Measurements from ENCODE around the gene CCDC9.
A peak's percentile ranks its signal among the peaks of the same experiment; 100 is the strongest.
"Not testable (repeated sequence)": the region's sequence is repeated elsewhere in the genome, so short reads cannot be mapped to it uniquely, and the experiment has no call there.

Gene CCDC9

DNA sequence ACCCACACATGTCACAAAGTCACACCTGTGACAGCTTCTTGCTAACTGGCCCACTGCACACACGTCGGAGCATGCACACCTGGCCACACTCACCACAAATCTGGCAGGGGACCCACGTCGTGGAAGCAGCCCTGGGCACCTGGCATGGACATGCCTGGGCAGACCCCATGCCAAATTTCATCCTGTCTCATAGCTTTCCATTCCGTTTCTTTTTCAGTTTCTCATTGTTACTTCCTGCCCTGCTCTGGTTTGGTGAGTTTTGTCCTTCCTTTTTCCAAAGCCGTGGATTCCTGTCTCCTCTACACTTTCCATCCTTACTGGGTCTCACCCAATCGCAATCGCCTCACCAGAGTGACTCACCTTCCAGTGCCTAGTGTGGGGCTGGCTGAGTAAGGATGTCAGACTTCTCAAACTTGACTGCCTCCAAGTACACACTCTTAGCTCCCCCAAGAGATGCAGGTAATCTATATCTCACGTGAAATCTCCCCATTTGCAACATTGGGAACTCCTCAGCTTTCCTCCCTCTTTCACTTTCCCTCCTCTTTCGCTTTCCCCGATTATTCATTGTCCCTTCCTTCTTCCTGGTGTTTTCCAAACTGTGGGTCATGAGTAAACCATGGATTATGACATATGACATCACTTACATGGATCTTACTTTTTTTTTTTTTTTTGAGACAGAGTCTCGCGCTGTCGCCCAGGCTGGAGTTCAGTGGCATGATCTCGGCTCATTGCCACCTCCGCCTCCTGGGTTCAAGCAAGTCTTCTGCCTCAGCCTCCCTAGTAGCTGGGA lies 23.7 kb upstream of the CCDC9 start:
- no peak for DNase-seq (ENCODE audit: low read depth in 2 of 2)

DNA sequence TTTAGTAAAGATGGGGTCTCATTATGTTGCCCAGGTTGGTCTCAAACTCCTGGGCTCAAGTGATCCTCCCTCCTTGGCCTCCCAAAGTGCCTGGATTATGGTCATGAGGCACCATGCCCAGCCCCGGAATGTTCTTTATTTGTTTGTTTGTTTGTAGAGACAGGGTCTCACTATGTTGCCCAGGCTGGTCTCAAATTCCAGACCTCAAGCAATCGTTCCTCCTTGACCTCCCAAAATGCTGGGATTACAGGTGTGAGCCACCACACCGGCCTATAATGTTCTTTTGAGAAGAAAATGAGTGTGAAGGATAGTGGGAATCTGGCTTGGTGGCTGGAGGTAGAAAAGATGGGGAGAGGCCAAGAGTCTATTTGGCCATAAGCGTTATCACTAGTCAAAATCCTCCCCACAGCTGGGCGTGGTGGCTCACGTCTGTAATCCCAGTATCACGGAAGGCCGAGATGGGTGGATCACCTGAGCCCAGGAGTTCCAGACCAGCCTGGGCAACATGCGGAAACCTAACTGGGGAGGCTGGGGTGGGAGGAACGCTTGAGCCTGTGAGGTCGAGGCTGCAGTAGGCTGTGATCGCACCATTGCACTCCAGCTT lies 20.2 kb upstream of the CCDC9 start:
- DNase-seq (ENCODE audit: low read depth in 2 of 2), result no peak

- no peak for DNase-seq (ENCODE audit: low read depth in 2 of 2)
These were observed 17.2 kb upstream of the CCDC9 start for GRCh38 chr19:47239152-47239551.

DNA sequence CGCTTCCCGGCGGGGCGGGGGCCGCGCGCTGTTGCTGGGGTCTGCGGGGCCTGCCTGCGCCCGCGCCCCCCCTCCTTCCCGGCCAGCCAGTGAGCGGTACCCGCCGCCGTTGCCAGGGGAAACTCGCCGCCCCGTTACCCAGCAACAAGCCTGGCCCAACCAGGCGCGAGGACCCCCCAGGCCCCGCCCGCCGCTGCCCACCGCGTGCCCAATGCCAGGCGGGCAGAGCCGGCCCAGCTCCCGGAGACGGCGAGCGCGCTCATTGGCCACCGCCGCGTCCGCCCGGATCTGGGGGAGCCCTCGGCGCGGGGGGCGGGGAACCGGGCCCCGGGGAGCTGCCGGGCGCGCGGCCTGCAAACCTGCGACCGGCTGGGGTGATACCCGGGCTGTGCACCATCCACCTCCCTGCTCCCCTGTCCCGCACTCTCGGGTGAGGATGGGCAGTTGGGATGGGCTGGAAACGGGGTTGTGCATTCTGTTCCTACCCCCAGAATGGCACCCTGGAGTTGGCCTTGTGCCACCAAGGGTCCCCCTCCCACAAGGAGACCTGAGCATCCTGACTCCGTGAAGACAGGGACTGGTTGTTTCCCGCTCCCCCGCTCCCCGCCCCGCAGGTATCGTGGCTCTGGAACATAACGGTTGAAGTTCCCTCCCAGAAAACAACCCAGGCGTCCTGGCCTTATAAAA lies 16.6 kb upstream of the CCDC9 start:
- no peak for DNase-seq (ENCODE audit: low read depth in 2 of 2)

DNA sequence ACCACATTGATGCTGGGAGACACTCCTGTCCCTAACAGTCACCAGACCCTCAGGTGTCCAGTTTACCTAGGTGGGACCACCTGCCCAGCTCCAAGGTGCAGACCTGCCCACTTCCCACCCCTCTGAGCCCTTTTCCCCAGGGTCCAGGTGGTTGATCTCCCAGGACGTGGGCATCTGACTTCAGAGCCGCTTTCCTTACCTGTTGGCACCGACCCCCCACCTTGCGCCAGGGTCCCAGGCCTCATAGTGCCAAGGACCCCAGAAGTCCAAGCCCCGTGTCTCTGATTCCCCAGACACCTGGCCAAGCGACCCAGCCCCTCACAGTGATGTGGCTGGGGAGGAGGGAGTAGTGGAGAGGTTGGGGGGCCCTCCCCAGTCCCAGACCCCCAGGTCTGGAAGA lies 15.8 kb upstream of the CCDC9 start:
- DNase-seq (ENCODE audit: low read depth in 2 of 2), result no peak

DNA sequence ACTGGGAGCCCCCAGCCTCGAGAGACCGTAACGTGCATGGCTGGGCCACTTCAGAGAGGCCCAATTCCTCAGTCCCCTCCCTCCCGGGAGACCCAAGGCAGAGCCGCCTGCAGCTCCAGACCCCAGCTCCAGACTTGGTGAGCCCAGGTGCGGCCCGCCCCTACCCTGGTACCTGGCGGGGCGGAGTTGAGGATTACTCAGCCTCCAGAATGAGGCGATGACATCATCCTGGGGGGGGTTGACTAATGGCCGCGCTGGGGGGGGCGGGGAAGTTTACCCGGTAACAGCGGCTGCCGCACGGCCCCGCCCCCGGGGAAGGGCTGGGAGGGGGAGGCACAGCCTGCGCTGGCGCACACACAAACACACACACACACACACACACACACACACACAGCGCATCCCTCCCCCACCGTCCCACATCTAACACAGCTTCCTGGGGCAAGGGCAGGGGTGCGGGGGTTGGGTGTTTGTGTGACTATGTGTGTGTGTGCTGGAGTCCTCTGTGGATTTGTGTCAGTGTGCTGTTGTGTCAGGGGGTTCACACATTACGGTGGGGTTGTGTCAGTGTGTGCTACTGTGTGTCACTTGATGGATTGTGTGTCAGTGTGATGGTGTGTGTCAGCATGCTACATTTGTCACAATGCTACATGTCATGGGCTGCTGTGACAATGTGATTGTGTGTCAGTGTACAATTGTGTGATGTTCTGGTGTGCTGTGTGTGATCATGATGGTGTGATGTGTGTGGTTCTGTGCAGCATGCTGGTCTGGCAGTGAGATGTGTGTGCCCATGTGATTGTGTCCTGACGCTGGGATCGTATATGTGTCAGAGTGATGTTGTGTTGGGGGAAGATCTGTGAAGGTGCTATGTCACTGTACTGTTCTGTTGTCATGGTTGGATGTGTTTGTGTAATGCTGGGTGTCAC lies 15.1 kb upstream of the CCDC9 start:
- DNase-seq (ENCODE audit: low read depth in 2 of 2), result no peak

DNA sequence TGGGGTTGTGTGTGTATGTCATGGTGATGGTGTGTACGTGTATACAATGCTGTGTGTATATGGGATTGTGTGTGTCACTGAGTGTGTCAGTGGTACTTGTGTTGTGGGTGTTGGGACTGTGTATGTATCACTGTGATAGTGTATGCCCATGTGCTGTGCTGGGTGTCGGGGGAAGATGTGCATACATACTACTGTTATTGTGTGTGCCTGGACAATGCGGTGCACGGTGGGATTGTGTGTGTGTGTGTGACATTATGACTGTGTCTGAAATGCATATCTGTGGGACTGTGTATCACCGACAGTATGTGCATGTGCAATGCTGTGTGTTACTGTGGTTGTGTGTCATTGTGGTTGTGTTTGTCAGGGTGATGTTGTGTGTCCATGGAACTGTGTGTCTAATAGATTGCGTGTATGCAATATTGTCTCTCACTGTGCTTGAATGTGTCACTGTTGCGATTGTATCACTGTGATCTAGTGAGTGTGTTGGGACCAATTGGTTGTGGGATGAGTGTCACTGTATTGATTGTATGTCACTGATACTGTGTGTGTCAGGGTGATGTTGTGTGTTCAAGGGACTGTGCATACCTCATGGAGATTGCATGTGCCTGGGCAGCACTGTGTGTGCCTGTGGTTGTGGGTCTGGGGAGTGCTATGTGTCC lies 14.3 kb upstream of the CCDC9 start:
- no peak for DNase-seq (ENCODE audit: low read depth in 2 of 2)

DNA sequence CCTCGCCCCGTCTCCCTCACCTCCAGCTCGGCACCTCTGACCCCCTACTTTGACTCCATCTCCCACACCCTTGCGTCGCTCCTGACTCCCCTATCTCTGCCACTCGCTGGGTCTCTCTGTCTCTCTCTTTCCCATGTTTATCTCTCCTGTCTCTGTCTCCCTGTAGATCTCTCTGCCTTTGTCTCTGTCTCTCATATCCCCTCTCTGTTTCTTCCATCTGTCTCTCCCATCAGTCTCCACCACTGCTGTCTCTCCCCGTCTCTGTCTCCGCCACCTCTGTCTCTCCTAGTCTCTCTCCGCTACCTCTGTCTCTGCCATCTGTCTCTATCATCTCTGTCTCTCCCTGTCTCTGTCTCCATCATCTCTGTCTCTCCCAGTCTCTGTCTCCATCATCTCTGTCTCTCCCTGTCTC lies 13.0 kb upstream of the CCDC9 start:
- no peak for DNase-seq (ENCODE audit: low read depth in 2 of 2)

DNA sequence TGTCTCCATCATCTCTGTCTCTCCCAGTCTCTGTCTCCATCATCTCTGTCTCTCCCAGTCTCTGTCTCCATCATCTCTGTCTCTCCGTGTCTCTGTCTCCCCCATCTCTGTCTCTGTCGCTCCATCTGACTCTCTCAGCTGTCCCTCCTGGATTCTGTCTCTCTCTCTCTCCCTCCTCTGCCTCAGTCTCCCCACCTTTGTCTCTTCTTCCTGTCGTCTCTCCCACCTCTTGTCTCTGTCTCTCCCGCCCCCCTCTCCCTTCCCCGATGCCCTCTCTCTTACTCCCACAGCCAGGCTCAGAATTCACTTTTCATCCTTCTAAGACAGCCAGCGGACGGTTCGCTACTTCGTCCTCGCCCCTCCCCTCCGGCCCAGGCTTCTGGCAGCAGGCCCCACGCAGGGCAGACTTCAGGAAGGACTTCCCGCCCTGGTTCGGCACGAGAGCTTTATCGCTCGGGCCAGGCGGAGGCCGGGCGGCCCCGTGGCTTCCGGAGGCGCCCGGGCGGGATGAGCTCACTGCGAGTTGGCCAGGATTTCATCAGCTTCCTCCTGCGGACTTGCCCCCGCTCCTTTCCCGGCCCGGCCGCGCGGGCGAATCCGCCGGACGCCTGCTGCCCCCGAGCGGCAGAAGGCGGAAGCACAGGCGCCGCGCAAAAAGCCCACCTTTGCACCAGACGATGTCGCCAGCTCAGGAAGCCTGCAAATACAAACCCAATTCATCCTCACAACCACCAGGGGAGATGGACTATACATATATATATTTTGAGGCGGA lies 12.4 kb upstream of the CCDC9 start:
- peak; percentile 93 to 96 for DNase-seq (ENCODE audit: low read depth in 2 of 2)

- DNase-seq (ENCODE audit: low read depth in 2 of 2), result no peak
These were observed 8.9 kb upstream of the CCDC9 start for GRCh38 chr19:47247308-47247990.

GRCh38 chr19:47253016-47253415 lies 3.3 kb upstream of the CCDC9 start:
- not testable (repeated sequence) for DNase-seq (ENCODE audit: low read depth in 2 of 2)

GRCh38 chr19:47253467-47253881 lies 2.9 kb upstream of the CCDC9 start:
- peak; percentile 74 to 76 for DNase-seq (ENCODE audit: low read depth in 2 of 2)

- no peak for DNase-seq (ENCODE audit: low read depth in 2 of 2)
These were observed 2.4 kb upstream of the CCDC9 start for GRCh38 chr19:47253970-47254369.

DNA sequence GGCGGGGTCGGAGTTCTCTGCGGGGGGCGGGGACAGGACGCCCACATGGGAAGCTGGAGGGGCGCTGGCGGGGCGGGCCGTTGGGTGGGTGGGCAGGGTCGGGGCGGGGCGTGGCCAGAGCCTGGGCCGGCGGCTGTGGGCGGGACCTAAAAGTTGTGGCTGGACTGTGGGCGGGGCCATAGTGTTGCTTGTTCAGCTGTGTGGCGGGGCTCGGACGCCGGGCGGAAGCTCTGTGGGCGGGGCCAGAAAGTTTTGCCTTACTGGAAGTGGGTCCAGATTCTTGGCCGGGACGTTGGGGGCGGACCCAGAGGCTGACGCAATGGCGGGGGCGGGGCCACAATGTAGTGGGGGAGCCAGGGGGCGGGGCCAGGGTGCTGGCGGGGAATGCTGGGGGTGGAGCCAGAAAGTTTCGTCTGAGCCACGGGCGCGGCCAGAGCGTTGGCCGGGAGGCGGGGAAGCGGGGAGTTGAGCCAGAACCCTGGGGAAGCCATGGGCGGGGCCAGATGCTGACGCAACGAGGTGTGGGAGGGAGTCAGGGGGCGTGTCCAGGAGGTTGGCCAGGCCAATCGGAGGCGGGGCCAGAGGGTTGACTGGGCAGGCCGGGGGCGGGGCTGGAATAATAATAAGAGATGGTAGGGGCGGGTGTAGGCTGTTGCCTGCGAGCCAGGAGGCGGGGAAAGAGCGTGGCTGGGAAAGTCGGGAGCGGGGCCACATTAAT lies 527 bp downstream of the CCDC9 start:
- peak; percentile 97 for DNase-seq (ENCODE audit: low read depth in 2 of 2)

DNA sequence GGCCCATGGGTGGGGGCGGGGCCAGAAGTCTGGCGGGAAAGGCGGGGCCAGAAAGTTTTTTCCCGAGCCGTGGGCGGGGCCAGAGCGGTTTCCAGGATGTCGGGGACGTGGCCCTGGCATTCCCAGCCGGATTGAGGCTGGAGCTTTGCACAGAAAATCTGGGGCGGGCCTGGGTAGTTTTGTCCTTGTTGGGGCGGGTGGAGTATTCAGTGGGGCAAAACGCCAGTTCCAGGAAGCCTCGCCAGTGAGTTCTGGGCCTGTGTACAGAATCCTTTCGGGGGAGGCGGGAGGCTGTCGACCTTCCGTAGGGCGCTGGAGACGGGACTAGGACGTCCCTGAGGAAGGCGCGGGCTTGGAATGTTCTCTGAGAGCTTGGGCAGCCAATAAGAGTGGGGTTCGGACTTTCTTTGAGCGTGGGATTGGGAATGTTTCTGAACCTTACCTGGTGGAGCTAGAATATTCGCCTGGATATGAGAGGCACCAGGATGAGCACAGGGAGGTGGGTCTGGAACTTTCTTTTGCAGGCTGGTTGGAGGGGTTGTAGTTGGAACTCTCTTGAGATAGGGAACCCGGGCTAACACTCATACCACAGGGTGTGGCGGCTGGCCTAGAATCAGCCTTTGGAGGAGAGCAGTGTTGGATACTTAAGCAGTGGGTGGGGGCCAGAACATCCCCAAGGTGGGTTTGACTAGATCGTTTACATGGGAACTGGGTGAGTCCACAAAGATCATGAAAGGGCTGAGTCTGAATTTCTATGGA lies 1.3 kb downstream of the CCDC9 start:
- DNase-seq (ENCODE audit: low read depth in 2 of 2), result no peak

DNA sequence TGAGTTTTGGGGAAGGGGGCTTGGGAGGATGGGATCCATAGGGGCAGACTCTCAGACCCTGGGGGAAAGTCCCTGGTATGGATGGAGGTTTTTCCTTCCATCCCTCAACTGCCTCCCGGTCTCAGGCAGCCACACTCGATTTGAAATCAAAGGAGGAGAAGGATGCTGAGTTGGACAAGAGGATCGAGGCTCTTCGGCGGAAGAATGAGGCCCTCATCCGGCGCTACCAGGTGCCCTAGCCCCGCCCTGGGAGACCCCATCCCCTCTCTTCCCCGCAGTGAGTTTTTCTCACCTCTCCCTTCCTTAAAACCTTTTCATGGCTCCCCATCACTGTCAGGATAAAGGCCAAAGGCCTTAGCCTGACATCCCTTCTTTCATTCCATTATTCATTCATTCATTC lies 2.1 kb downstream of the CCDC9 start:
- no peak for DNase-seq (ENCODE audit: low read depth in 2 of 2)

- no peak for DNase-seq (ENCODE audit: low read depth in 2 of 2)
These were observed 2.7 kb downstream of the CCDC9 start for GRCh38 chr19:47258895-47259555.

DNA sequence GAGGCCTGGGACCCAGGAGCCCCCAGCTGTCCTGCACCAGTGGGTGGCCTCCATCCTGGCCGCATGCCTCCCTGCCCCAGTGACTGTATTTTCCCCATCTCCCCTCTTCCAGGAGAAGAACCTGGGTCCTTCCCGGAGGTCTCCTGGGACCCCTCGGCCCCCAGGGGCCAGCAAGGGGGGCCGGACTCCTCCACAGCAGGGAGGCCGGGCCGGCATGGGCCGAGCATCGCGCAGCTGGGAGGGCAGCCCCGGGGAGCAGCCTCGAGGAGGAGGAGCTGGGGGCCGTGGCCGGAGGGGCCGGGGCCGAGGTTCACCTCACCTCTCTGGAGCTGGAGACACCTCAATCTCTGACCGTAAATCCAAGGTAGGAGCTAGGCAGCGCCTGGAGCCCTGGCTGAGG lies 4.2 kb downstream of the CCDC9 start:
- DNase-seq (ENCODE audit: low read depth in 2 of 2), result no peak
